Measurements from ENCODE around the gene LAMB1.
"Not testable (repeated sequence)": the region's sequence is repeated elsewhere in the genome, so short reads cannot be mapped to it uniquely, and the experiment has no call there.

The LAMB1 gene

DNA sequence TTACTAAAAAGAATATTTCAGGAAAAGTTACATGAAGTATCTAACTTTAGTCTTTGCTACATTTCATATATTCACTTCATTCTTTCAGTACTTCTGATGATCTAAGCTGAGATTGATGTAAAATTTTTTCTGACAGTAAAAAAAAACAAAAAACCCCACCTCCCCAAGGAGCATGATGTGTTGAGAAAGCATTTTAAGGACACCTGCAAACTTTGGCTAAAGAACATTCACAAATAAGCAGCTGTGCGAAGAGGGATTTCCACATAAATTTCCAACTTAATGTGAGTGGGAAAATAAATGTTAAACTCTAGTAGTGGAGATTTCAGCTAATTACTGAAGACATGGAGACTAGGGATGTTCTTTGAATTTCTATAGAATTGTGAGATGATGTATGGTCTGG, 76.5 kb downstream of the LAMB1 start:
- Histone ChIP-seq H3K4me3 (ENCODE audit: low read length) (no peak overlapping the region), H3K9ac (ENCODE audit: low read depth, low read length) (no peak overlapping the region), H3K27ac (ENCODE audit: low read depth, low read length) (peak overlapping the region; percentile 15; the same call in 1 of the 2 replicates), H3K27me3 (ENCODE audit: insufficient read depth, low read length) (no peaks in the 10 kb centered on the region), H3K36me3 (ENCODE audit: insufficient read depth, low read length) (peaks cover 99% of the 10 kb centered on the region), H3K9me3 (ENCODE audit: insufficient read depth, low read depth, low read length) (no peaks in the 10 kb centered on the region), H3K4me1 (ENCODE audit: insufficient read depth, low read length) (peaks cover 22% of the 10 kb centered on the region)
- no CpG with 5 or more reads among the region's 1 CpG for WGBS

GRCh38 chr7:107924841-107925504, 78.0 kb downstream of the LAMB1 start:
- no peak overlapping the region for H3K4me3 ChIP-seq (ENCODE audit: low read length)
- no peak overlapping the region for H3K27ac ChIP-seq (ENCODE audit: low read depth, low read length)
- H3K9me3 ChIP-seq (ENCODE audit: insufficient read depth, low read depth, low read length): no peaks in the 10 kb centered on the region
- H3K27me3 ChIP-seq (ENCODE audit: insufficient read depth, low read length): no peaks in the 10 kb centered on the region
- peaks cover 99% of the 10 kb centered on the region for H3K36me3 ChIP-seq (ENCODE audit: insufficient read depth, low read length)
- H3K4me1 ChIP-seq (ENCODE audit: insufficient read depth, low read length): peaks cover 14% of the 10 kb centered on the region
- H3K9ac ChIP-seq (ENCODE audit: low read depth, low read length): no peak overlapping the region
- WGBS: 90% methylated on average over 5 of the region's 5 CpGs

GRCh38 chr7:107922886-107923285, 80.1 kb downstream of the LAMB1 start:
- Histone ChIP-seq H3K27ac (ENCODE audit: low read depth, low read length) (no peak overlapping the region), H3K4me1 (ENCODE audit: insufficient read depth, low read length) (peaks cover 14% of the 10 kb centered on the region), H3K9me3 (ENCODE audit: insufficient read depth, low read depth, low read length) (no peaks in the 10 kb centered on the region), H3K9ac (ENCODE audit: low read depth, low read length) (no peak overlapping the region), H3K27me3 (ENCODE audit: insufficient read depth, low read length) (no peaks in the 10 kb centered on the region), H3K36me3 (ENCODE audit: insufficient read depth, low read length) (peaks cover 99% of the 10 kb centered on the region), H3K4me3 (ENCODE audit: low read length) (no peak overlapping the region)
- 92% methylated on average over 1 of the region's 1 CpG for WGBS

DNA sequence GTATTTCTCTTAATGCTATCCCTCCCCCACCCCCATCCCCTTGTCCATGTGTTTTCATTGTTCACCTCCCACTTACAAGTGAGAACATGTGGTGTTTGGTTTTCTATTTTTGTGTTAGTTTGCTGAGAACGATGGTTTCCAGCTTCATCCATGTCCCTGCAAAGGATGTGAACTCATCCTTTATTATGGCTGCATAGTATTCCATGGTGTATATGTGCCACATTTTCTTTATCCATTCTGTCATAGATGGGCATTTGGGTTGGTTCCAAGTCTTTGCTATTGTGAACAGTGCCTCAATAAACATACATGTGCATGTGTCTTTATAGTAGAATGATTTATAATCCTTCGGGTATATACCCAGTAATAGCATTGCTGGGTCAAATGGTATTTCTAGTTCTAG, 81.1 kb downstream of the LAMB1 start:
- not testable (repeated sequence) for H3K4me1 ChIP-seq (ENCODE audit: insufficient read depth, low read length); H3K27me3 ChIP-seq (ENCODE audit: insufficient read depth, low read length); H3K4me3 ChIP-seq (ENCODE audit: low read length); H3K9me3 ChIP-seq (ENCODE audit: insufficient read depth, low read depth, low read length); H3K9ac ChIP-seq (ENCODE audit: low read depth, low read length); H3K27ac ChIP-seq (ENCODE audit: low read depth, low read length)
- H3K36me3 ChIP-seq (ENCODE audit: insufficient read depth, low read length): peaks cover 99% of the 10 kb centered on the region
- WGBS: 55% methylated on average over 2 of the region's 2 CpGs

- 91% methylated on average over 1 of the region's 1 CpG for WGBS
- H3K36me3 ChIP-seq (ENCODE audit: insufficient read depth, low read length): peaks cover 99% of the 10 kb centered on the region
- H3K27ac ChIP-seq (ENCODE audit: low read depth, low read length): no peak overlapping the region; the same call in 1 of the 2 replicates
These were observed 82.8 kb downstream of the LAMB1 start for GRCh38 chr7:107920048-107920772.

GRCh38 chr7:107918948-107919347, 84.0 kb downstream of the LAMB1 start:
- H3K27ac ChIP-seq (ENCODE audit: low read depth, low read length): no peak overlapping the region
- H3K36me3 ChIP-seq (ENCODE audit: insufficient read depth, low read length): peaks cover 92% of the 10 kb centered on the region
- no peaks in the 10 kb centered on the region for H3K4me1 ChIP-seq (ENCODE audit: insufficient read depth, low read length)
- no CpG with 5 or more reads among the region's 2 CpGs for WGBS
- no peak overlapping the region for H3K4me3 ChIP-seq (ENCODE audit: low read length)
- H3K9me3 ChIP-seq (ENCODE audit: insufficient read depth, low read depth, low read length): no peaks in the 10 kb centered on the region
- no peaks in the 10 kb centered on the region for H3K27me3 ChIP-seq (ENCODE audit: insufficient read depth, low read length)
- no peak overlapping the region for H3K9ac ChIP-seq (ENCODE audit: low read depth, low read length)

More at GRCh38 chr7:107920048-107920772, 82.8 kb downstream of the LAMB1 start:
- peaks cover 5% of the 10 kb centered on the region; the same call in 1 of the 2 replicates for H3K4me1 ChIP-seq (ENCODE audit: insufficient read depth, low read length)
- no peak overlapping the region for H3K4me3 ChIP-seq (ENCODE audit: low read length)
- H3K27me3 ChIP-seq (ENCODE audit: insufficient read depth, low read length): no peaks in the 10 kb centered on the region
- H3K9ac ChIP-seq (ENCODE audit: low read depth, low read length): no peak overlapping the region
- no peaks in the 10 kb centered on the region for H3K9me3 ChIP-seq (ENCODE audit: insufficient read depth, low read depth, low read length)

DNA sequence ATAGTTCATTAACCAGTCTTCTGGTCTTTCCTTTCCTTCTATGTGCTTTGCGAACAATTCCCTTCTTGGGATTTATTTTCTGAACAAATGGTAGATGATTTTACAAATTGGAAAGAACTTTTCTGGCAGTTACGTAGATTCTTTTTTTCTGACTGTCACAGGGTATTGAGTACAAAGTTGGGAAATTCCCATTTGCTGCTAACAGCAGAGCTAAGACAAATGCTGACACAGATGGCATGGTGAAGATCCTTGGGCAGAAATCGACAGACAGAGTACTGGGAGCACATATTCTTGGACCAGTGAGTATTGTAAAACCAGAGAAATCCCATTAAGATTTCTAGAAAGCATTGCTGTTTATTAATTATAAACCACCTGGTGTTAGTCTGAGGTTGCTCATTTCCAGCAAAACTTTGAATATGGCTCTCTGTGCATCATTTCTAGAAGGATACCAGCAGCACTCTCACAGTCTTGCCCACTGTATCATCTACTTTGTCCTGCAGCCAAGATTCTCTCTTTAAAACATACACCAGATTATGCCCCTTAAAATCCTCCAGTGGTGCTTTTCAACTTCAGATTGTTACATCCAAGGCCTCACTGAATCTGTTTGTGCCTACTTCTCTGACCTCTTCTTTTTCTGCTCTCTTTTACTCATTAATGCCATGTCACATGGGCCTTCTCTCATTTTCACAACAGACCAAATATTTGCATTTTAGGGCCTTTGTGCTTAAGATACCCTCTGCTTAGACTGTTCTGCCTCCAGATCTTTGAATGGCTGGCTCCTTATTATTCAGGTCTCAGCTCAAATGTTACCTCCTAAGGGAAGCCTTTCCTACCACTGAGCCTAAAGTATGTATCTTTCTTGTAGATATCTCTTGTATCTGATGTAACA, 85.0 kb downstream of the LAMB1 start:
- Histone ChIP-seq H3K9ac (ENCODE audit: low read depth, low read length) (no peak overlapping the region), H3K36me3 (ENCODE audit: insufficient read depth, low read length) (peaks cover 82% of the 10 kb centered on the region), H3K4me1 (ENCODE audit: insufficient read depth, low read length) (no peaks in the 10 kb centered on the region), H3K4me3 (ENCODE audit: low read length) (no peak overlapping the region), H3K27ac (ENCODE audit: low read depth, low read length) (no peak overlapping the region), H3K27me3 (ENCODE audit: insufficient read depth, low read length) (no peaks in the 10 kb centered on the region), H3K9me3 (ENCODE audit: insufficient read depth, low read depth, low read length) (no peaks in the 10 kb centered on the region)
- WGBS: 91% methylated on average over 3 of the region's 3 CpGs

DNA sequence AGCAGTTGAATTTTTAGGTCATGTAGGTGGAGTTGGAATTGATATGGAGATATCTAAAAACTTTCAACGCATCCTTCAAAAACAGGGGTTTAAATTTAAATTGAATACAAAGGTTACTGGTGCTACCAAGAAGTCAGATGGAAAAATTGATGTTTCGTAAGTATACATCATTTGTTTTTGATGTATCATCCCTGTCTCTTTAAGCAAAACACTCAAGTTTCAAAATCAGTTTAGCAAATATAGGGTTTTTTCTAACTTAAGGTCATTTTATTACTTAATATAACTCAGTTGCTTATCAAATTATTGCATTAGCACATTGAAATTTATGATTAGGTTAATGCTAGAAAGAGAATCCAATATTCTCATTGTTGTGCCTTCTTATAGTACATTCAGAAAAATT, 87.4 kb downstream of the LAMB1 start:
- H3K36me3 ChIP-seq (ENCODE audit: insufficient read depth, low read length): peaks cover 82% of the 10 kb centered on the region
- H3K27me3 ChIP-seq (ENCODE audit: insufficient read depth, low read length): no peaks in the 10 kb centered on the region
- no peak overlapping the region for H3K4me3 ChIP-seq (ENCODE audit: low read length)
- no peak overlapping the region for H3K9ac ChIP-seq (ENCODE audit: low read depth, low read length)
- no peak overlapping the region for H3K27ac ChIP-seq (ENCODE audit: low read depth, low read length)
- WGBS: 100% methylated on average over 1 of the region's 2 CpGs
- H3K9me3 ChIP-seq (ENCODE audit: insufficient read depth, low read depth, low read length): no peaks in the 10 kb centered on the region
- H3K4me1 ChIP-seq (ENCODE audit: insufficient read depth, low read length): no peaks in the 10 kb centered on the region

GRCh38 chr7:107914831-107915230, 88.1 kb downstream of the LAMB1 start:
- Histone ChIP-seq H3K9me3 (ENCODE audit: insufficient read depth, low read depth, low read length) (no peaks in the 10 kb centered on the region), H3K4me3 (ENCODE audit: low read length) (no peak overlapping the region), H3K36me3 (ENCODE audit: insufficient read depth, low read length) (peaks cover 82% of the 10 kb centered on the region), H3K27me3 (ENCODE audit: insufficient read depth, low read length) (no peaks in the 10 kb centered on the region), H3K27ac (ENCODE audit: low read depth, low read length) (no peak overlapping the region), H3K4me1 (ENCODE audit: insufficient read depth, low read length) (no peaks in the 10 kb centered on the region), H3K9ac (ENCODE audit: low read depth, low read length) (no peak overlapping the region)
- WGBS: 75% methylated on average over 1 of the region's 1 CpG

DNA sequence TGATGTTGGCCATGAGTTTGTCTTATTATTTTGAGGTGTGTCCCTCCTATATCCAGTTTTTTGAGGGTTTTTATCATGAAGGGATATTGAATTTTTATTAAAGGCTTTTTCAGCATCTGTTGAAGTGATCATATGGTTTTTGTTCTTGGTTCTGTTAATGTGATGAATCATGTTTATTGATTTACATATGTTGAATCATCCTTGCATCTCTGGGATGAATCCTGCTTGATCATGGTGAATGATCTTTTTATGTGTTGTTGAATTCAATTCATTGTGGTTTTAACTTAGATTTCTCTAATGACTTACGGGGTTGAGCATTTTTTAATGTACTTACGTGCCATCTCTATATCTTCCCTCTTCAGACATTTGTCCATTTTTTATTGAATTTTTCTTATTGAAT, 89.1 kb downstream of the LAMB1 start:
- Histone ChIP-seq H3K4me1 (ENCODE audit: insufficient read depth, low read length) (no peaks in the 10 kb centered on the region), H3K27me3 (ENCODE audit: insufficient read depth, low read length) (no peaks in the 10 kb centered on the region), H3K9me3 (ENCODE audit: insufficient read depth, low read depth, low read length) (no peaks in the 10 kb centered on the region), H3K36me3 (ENCODE audit: insufficient read depth, low read length) (peaks cover 82% of the 10 kb centered on the region), H3K9ac (ENCODE audit: low read depth, low read length) (no peak overlapping the region), H3K27ac (ENCODE audit: low read depth, low read length) (no peak overlapping the region), H3K4me3 (ENCODE audit: low read length) (no peak overlapping the region)
- WGBS: no CpG with 5 or more reads among the region's 2 CpGs

DNA sequence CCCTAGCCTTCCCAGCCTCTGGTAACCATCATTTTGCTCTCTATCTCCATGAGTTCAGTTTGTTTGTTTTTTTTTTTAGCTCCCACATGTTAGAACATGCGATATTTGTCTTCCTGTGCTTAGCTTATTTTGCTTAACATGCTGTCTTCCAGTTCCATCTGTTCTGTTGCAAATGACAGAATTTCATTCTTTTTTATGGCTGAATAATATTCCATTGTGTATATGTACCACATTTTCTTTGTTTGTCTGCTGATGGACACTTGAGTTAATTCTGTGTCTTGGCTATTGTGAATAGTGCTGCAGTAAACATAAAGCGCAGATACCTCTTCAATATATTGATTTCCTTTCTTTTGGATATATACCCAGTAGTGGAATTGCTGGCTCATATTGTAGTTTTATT, 91.0 kb downstream of the LAMB1 start:
- no peaks in the 10 kb centered on the region for H3K27me3 ChIP-seq (ENCODE audit: insufficient read depth, low read length)
- H3K4me1 ChIP-seq (ENCODE audit: insufficient read depth, low read length): no peaks in the 10 kb centered on the region
- H3K9me3 ChIP-seq (ENCODE audit: insufficient read depth, low read depth, low read length): no peaks in the 10 kb centered on the region
- H3K9ac ChIP-seq (ENCODE audit: low read depth, low read length): no peak overlapping the region
- 100% methylated on average over 1 of the region's 2 CpGs for WGBS
- no peak overlapping the region for H3K4me3 ChIP-seq (ENCODE audit: low read length)
- no peak overlapping the region for H3K27ac ChIP-seq (ENCODE audit: low read depth, low read length)
- H3K36me3 ChIP-seq (ENCODE audit: insufficient read depth, low read length): peaks cover 77% of the 10 kb centered on the region

Measured in HUES64 (cell line).